HepG2 (cell line): ENCODE data around the gene SLC27A3. TPM values are rescaled to one million over a fixed set of nuclear protein-coding genes. Genes with fewer than 3 reads are reported as not detected.

Source experiments
- E2F1 ChIP-seq: sonication (generic); formaldehyde crosslinking; IDR thresholded peaks from 2 replicates; pipeline ENCODE4 v1.5.0; 2020; ENCODE audit warnings: missing genetic modification reagents
- HNF4G ChIP-seq, 2 experiments: sonication (generic) in 1 of 2; formaldehyde crosslinking in 1 of 2; IDR thresholded peaks; 2 replicates each; pipeline versions ENCODE4 v1.4.0 to v1.6.1; 2011 to 2020; ENCODE audit warnings: borderline replicate concordance in 2 of 2, low read depth in 2 of 2, mild to moderate bottlenecking in 2 of 2, low read length in 1 of 2, missing genetic modification reagents in 1 of 2, moderate library complexity in 1 of 2
- ZHX2 ChIP-seq, 2 experiments: sonication (generic) in 1 of 2; formaldehyde crosslinking in 1 of 2; IDR thresholded peaks; 2 replicates each; pipeline versions ENCODE4 v1.6.1 to v1.9.0; 2014 to 2022; ENCODE audit warnings: antibody characterized with exemption in 1 of 2, borderline replicate concordance in 1 of 2, inconsistent platforms in 1 of 2, low read depth in 1 of 2, missing genetic modification reagents in 1 of 2
- ZNF280B ChIP-seq: sonication (generic); formaldehyde crosslinking; IDR thresholded peaks from 2 replicates; pipeline ENCODE4 v1.5.0; 2020; ENCODE audit warnings: missing genetic modification reagents, mild to moderate bottlenecking, borderline replicate concordance
- ZNF547 ChIP-seq: sonication (generic); formaldehyde crosslinking; IDR thresholded peaks from 2 replicates; pipeline ENCODE4 v1.5.1; 2020; ENCODE audit warnings: mild to moderate bottlenecking, missing genetic modification reagents
- polyA plus RNA-seq, 8 experiments: library from polyadenylated mRNA; depleted of rRNA in 3 of 8; stranded (reverse) in 7 of 8; unstranded in 1 of 8; fragments of >200 nt; fragmentation: Illumina TruSeq in 4 of 8; extraction: Trizol in 4 of 8; gene quantifications; 2 replicates each; pipeline versions ENCODE4 v1.2.1 to v1.2.3, GENCODE V29; 2011 to 2016; ENCODE audit warnings: low read depth in 4 of 8, missing spikeins in 1 of 8, mixed read lengths in 1 of 8; ENCODE audit not compliant: insufficient read depth in 1 of 8
- total RNA-seq, 5 experiments: library from RNA; depleted of rRNA; stranded (reverse); fragments of >200 nt; fragmentation: Illumina TruSeq; extraction: Trizol; gene quantifications; 2 replicates each; pipeline ENCODE4 v1.2.3, GENCODE V29; 2016; ENCODE audit warnings: low read depth in 1 of 5
- TF ChIP-seq, protein P1 (sequence below): sonication (generic); formaldehyde crosslinking; IDR thresholded peaks from 2 replicates; pipeline ENCODE4 v1.9.0; 2021; ENCODE audit warnings: missing genetic modification reagents, borderline replicate concordance
- TF ChIP-seq, protein P2 (sequence below): sonication (generic); formaldehyde crosslinking; IDR thresholded peaks from 2 replicates; pipeline ENCODE4 v1.4.0; 2020; ENCODE audit warnings: missing genetic modification reagents

The SLC27A3 gene
- total and polyA plus RNA-seq, 2 of the 13 experiments (the other 11 are each of a cell fraction or from before 2014, with no cell fraction given) = 4.3 to 10.3 TPM

DNA sequence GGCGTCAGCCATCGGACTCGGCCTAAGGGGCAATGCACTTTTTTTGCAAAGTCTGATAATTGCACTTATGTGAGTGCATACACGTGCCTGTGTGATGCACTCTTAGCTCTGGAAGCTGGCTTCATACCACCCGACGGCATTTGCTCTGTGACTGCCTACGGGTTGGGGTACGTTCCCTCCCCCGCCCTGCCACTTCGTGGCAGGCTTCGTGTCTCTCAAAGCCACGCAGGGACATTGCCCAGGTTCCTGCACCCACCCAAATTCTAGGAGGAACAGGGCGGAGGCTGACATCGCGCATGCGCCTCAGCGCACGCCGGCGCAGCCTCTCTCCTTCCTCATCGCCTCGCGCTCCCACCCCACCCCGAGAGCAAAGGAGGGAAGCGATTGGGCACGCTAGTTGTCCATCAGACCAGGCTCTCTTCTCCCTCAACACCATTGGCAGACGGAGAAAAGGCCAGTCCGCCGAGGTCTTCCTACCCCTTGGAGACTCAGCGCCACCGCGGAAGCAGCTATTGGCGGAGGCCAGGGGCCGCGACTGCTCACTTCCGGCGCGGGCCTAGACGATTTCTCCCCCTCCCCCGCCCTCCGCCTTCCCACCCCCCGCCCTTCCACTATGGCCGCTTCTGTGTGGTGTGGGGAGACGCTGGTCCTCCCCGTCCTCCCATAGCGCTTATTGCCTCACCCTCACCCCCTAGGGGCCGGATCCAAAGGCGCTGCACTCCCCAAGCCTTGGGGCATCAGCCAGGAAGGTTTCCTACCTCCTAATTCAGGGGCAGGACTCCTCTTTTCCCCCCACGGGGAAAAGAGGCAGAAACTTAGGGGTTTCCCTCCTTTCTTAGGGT is 47.5 kb upstream of the SLC27A3 start, which contains the start of gene INTS3 (continued):
- TF ChIP-seq E2F1 (0 out of 2 replicates have a peak, but pooled peaks have one; percentile 21), ZNF280B (CRISPR knock-in tag) (peak; percentile 57; the same call in 1 of the 2 replicates), ZNF547 (peak; percentile 63; the same call in 1 of the 2 replicates), HNF4G (IDR thresholded peaks at IDR 0.05; ENCODE audit: borderline replicate concordance, low read depth, low read length) (no peak), HNF4G (CRISPR knock-in tag; IDR thresholded peaks at IDR 0.05; ENCODE audit: borderline replicate concordance, low read depth) (0 out of 2 replicates have a peak, but pooled peaks have one; percentile 11), ZHX2 (IDR thresholded peaks at IDR 0.05; ENCODE audit: low read depth) (no peak), ZHX2 (CRISPR knock-in tag; IDR thresholded peaks at IDR 0.05; ENCODE audit: borderline replicate concordance) (no peak)
- TF ChIP-seq, protein P1, sequence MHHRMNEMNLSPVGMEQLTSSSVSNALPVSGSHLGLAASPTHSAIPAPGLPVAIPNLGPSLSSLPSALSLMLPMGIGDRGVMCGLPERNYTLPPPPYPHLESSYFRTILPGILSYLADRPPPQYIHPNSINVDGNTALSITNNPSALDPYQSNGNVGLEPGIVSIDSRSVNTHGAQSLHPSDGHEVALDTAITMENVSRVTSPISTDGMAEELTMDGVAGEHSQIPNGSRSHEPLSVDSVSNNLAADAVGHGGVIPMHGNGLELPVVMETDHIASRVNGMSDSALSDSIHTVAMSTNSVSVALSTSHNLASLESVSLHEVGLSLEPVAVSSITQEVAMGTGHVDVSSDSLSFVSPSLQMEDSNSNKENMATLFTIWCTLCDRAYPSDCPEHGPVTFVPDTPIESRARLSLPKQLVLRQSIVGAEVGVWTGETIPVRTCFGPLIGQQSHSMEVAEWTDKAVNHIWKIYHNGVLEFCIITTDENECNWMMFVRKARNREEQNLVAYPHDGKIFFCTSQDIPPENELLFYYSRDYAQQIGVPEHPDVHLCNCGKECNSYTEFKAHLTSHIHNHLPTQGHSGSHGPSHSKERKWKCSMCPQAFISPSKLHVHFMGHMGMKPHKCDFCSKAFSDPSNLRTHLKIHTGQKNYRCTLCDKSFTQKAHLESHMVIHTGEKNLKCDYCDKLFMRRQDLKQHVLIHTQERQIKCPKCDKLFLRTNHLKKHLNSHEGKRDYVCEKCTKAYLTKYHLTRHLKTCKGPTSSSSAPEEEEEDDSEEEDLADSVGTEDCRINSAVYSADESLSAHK = no peak
- TF ChIP-seq, protein P2, sequence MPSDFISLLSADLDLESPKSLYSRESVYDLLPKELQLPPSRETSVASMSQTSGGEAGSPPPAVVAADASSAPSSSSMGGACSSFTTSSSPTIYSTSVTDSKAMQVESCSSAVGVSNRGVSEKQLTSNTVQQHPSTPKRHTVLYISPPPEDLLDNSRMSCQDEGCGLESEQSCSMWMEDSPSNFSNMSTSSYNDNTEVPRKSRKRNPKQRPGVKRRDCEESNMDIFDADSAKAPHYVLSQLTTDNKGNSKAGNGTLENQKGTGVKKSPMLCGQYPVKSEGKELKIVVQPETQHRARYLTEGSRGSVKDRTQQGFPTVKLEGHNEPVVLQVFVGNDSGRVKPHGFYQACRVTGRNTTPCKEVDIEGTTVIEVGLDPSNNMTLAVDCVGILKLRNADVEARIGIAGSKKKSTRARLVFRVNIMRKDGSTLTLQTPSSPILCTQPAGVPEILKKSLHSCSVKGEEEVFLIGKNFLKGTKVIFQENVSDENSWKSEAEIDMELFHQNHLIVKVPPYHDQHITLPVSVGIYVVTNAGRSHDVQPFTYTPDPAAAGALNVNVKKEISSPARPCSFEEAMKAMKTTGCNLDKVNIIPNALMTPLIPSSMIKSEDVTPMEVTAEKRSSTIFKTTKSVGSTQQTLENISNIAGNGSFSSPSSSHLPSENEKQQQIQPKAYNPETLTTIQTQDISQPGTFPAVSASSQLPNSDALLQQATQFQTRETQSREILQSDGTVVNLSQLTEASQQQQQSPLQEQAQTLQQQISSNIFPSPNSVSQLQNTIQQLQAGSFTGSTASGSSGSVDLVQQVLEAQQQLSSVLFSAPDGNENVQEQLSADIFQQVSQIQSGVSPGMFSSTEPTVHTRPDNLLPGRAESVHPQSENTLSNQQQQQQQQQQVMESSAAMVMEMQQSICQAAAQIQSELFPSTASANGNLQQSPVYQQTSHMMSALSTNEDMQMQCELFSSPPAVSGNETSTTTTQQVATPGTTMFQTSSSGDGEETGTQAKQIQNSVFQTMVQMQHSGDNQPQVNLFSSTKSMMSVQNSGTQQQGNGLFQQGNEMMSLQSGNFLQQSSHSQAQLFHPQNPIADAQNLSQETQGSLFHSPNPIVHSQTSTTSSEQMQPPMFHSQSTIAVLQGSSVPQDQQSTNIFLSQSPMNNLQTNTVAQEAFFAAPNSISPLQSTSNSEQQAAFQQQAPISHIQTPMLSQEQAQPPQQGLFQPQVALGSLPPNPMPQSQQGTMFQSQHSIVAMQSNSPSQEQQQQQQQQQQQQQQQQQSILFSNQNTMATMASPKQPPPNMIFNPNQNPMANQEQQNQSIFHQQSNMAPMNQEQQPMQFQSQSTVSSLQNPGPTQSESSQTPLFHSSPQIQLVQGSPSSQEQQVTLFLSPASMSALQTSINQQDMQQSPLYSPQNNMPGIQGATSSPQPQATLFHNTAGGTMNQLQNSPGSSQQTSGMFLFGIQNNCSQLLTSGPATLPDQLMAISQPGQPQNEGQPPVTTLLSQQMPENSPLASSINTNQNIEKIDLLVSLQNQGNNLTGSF = no peak
